ENCODE measurements around the gene BUD23.

GRCh38 chr7:73668103-73668885 is 15.1 kb upstream of the BUD23 start:
- TF ChIP-seq POLR2A (IDR thresholded peaks at IDR 0.05) (no peak), CTCF (IDR thresholded peaks at IDR 0.05) (no peak), POLR2AphosphoS5 (IDR thresholded peaks at IDR 0.05) (no peak), EP300 (IDR thresholded peaks at IDR 0.05) (no peak)

All from upper lobe of left lung (tissue), 4 donors.